Measurements from ENCODE around the gene ZNF837.

GRCh38 chr19:58361900-58362271 lies 18.9 kb downstream of the ZNF837 start:
- TF ChIP-seq CTCF (IDR thresholded peaks at IDR 0.05; ENCODE audit: low read depth, low read length) (no peak), MAX (IDR thresholded peaks at IDR 0.05; ENCODE audit: low read depth, low read length) (no peak; the same call in 1 of the 2 replicates)
